ENCODE measurements around the gene L3HYPDH. TPM values are rescaled to one million over a fixed set of nuclear protein-coding genes. Genes with fewer than 3 reads are reported as not detected.

Gene L3HYPDH
- total RNA-seq = 10 to 100 TPM; 23.5 to 32.8 TPM

- H3K4me3 Mint-ChIP-seq = peak within 1 kb of the TSS; percentile 92
- DNase-seq (peak; percentile 98), ATAC-seq (ENCODE audit: low read depth) (peak; percentile 88)
- peaks cover 47% of the 10 kb centered on the region for H3K4me1 Mint-ChIP-seq
- POLR2A ChIA-PET = interaction anchor here (0.6 to 2.0 kb wide), 9 partner anchors 10 to 1911 kb away, joined by 3 to 20 read pairs (median 6); partner anchors contain the start of genes DAAM1, GPR135, PCNX4 and PPM1A
- peak within 1 kb of the TSS; percentile 91 for H3K27ac Mint-ChIP-seq
- H3K36me3 Mint-ChIP-seq = peaks cover 18% of the 10 kb centered on the region
- H3K9me3 Mint-ChIP-seq = no peaks in the 10 kb centered on the region
- H3K27me3 Mint-ChIP-seq = no peaks in the 10 kb centered on the region
Observed at GRCh38 chr14:59483819-59484638, at the start of gene L3HYPDH, which contains the start of gene JKAMP. Gene L3HYPDH, minus strand, starts transcription at chr14:59484408. Its CDS starts 92 bp downstream, at chr14:59484316. Gene JKAMP, plus strand, starts transcription at chr14:59484517. Its CDS starts 73 bp downstream, at chr14:59484590.

- Mint-ChIP-seq H3K4me1 (no peaks in the 10 kb centered on the region), H3K27me3 (peaks cover 32% of the 10 kb centered on the region), H3K9me3 (no peaks in the 10 kb centered on the region), H3K27ac (no peak overlapping the region), H3K36me3 (no peaks in the 10 kb centered on the region), H3K4me3 (no peak overlapping the region)
- DNase-seq (no peak), ATAC-seq (ENCODE audit: low read depth) (no peak)
- POLR2A ChIA-PET = no interaction called here
Observed at GRCh38 chr14:59532419-59532818, 48.2 kb upstream of the L3HYPDH start.

- no peak overlapping the region for H3K4me3 Mint-ChIP-seq
- H3K36me3 Mint-ChIP-seq = no peaks in the 10 kb centered on the region
- no peaks in the 10 kb centered on the region for H3K4me1 Mint-ChIP-seq
- H3K9me3 Mint-ChIP-seq = no peaks in the 10 kb centered on the region
- H3K27ac Mint-ChIP-seq = no peak overlapping the region
- peaks cover 33% of the 10 kb centered on the region for H3K27me3 Mint-ChIP-seq
- POLR2A ChIA-PET = no interaction called here
- DNase-seq (no peak), ATAC-seq (ENCODE audit: low read depth) (no peak)
Observed at GRCh38 chr14:59530349-59530748, 46.1 kb upstream of the L3HYPDH start.

- Mint-ChIP-seq H3K27ac (no peak overlapping the region), H3K4me3 (no peak overlapping the region), H3K36me3 (no peaks in the 10 kb centered on the region), H3K27me3 (peaks cover 32% of the 10 kb centered on the region), H3K9me3 (no peaks in the 10 kb centered on the region), H3K4me1 (no peaks in the 10 kb centered on the region)
- ATAC-seq (ENCODE audit: low read depth) (no peak), DNase-seq (no peak)
- POLR2A ChIA-PET = no interaction called here
Observed at GRCh38 chr14:59529189-59529588, 45.0 kb upstream of the L3HYPDH start.

- Mint-ChIP-seq H3K36me3 (no peaks in the 10 kb centered on the region), H3K27ac (no peak overlapping the region), H3K27me3 (peaks cover 4% of the 10 kb centered on the region), H3K4me3 (no peak overlapping the region), H3K4me1 (no peaks in the 10 kb centered on the region), H3K9me3 (no peaks in the 10 kb centered on the region)
- ATAC-seq (ENCODE audit: low read depth) (no peak), DNase-seq (no peak)
- POLR2A ChIA-PET = no interaction called here
Observed at GRCh38 chr14:59520224-59520623, 36.0 kb upstream of the L3HYPDH start.

GRCh38 chr14:59511916-59512575 lies 27.8 kb upstream of the L3HYPDH start:
- no peak for DNase-seq
- Mint-ChIP-seq H3K27me3 (peaks cover 20% of the 10 kb centered on the region), H3K36me3 (no peaks in the 10 kb centered on the region), H3K27ac (no peak overlapping the region), H3K9me3 (no peaks in the 10 kb centered on the region), H3K4me3 (no peak overlapping the region), H3K4me1 (no peaks in the 10 kb centered on the region)
- POLR2A ChIA-PET = no interaction called here
- ATAC-seq (ENCODE audit: low read depth) = no peak

- Mint-ChIP-seq H3K4me1 (no peaks in the 10 kb centered on the region), H3K27me3 (peaks cover 20% of the 10 kb centered on the region), H3K27ac (no peak overlapping the region), H3K9me3 (no peaks in the 10 kb centered on the region), H3K36me3 (no peaks in the 10 kb centered on the region), H3K4me3 (no peak overlapping the region)
- DNase-seq = no peak
- POLR2A ChIA-PET = no interaction called here
- no peak for ATAC-seq (ENCODE audit: low read depth)
Observed at GRCh38 chr14:59510966-59511365, 26.8 kb upstream of the L3HYPDH start.

GRCh38 chr14:59510001-59510400 lies 25.8 kb upstream of the L3HYPDH start:
- no peak overlapping the region for H3K27ac Mint-ChIP-seq
- no peak overlapping the region for H3K4me3 Mint-ChIP-seq
- no peaks in the 10 kb centered on the region for H3K4me1 Mint-ChIP-seq
- H3K36me3 Mint-ChIP-seq = no peaks in the 10 kb centered on the region
- no peaks in the 10 kb centered on the region for H3K9me3 Mint-ChIP-seq
- POLR2A ChIA-PET = no interaction called here
- H3K27me3 Mint-ChIP-seq = peaks cover 18% of the 10 kb centered on the region
- no peak for ATAC-seq (ENCODE audit: low read depth)
- no peak for DNase-seq

- H3K4me1 Mint-ChIP-seq = peaks cover 5% of the 10 kb centered on the region
- H3K4me3 Mint-ChIP-seq = no peak overlapping the region
- no peaks in the 10 kb centered on the region for H3K36me3 Mint-ChIP-seq
- POLR2A ChIA-PET = no interaction called here
- no peaks in the 10 kb centered on the region for H3K9me3 Mint-ChIP-seq
- no peak for ATAC-seq (ENCODE audit: low read depth)
- H3K27ac Mint-ChIP-seq = no peak overlapping the region
- peaks cover 14% of the 10 kb centered on the region for H3K27me3 Mint-ChIP-seq
- DNase-seq = no peak
Observed at GRCh38 chr14:59509101-59509500, 24.9 kb upstream of the L3HYPDH start.

- Mint-ChIP-seq H3K27ac (no peak overlapping the region), H3K36me3 (no peaks in the 10 kb centered on the region), H3K4me1 (peaks cover 5% of the 10 kb centered on the region), H3K27me3 (peaks cover 14% of the 10 kb centered on the region), H3K9me3 (no peaks in the 10 kb centered on the region), H3K4me3 (no peak overlapping the region)
- POLR2A ChIA-PET = no interaction called here
- DNase-seq (no peak), ATAC-seq (ENCODE audit: low read depth) (no peak)
Observed at GRCh38 chr14:59507752-59508103, 23.5 kb upstream of the L3HYPDH start.

- no peaks in the 10 kb centered on the region for H3K36me3 Mint-ChIP-seq
- ATAC-seq (ENCODE audit: low read depth) = peak; percentile 67
- no peaks in the 10 kb centered on the region for H3K9me3 Mint-ChIP-seq
- DNase-seq = peak; percentile 43
- H3K4me3 Mint-ChIP-seq = no peak overlapping the region
- H3K27me3 Mint-ChIP-seq = peaks cover 14% of the 10 kb centered on the region
- POLR2A ChIA-PET = no interaction called here
- H3K4me1 Mint-ChIP-seq = peaks cover 5% of the 10 kb centered on the region
- no peak overlapping the region for H3K27ac Mint-ChIP-seq
Observed at GRCh38 chr14:59507063-59507751, 23.0 kb upstream of the L3HYPDH start.

GRCh38 chr14:59503256-59503655 lies 19.0 kb upstream of the L3HYPDH start:
- Mint-ChIP-seq H3K4me1 (peaks cover 8% of the 10 kb centered on the region), H3K9me3 (no peaks in the 10 kb centered on the region), H3K27ac (no peak overlapping the region), H3K36me3 (peaks cover 12% of the 10 kb centered on the region), H3K4me3 (no peak overlapping the region), H3K27me3 (no peaks in the 10 kb centered on the region)
- DNase-seq (no peak), ATAC-seq (ENCODE audit: low read depth) (no peak)
- POLR2A ChIA-PET = interaction anchor here (1.9 kb wide), 1 partner anchor 19 kb away, joined by 6 read pairs; the partner anchor contains the start of genes JKAMP and L3HYPDH

- Mint-ChIP-seq H3K9me3 (no peaks in the 10 kb centered on the region), H3K27ac (no peak overlapping the region), H3K36me3 (peaks cover 14% of the 10 kb centered on the region), H3K4me1 (peaks cover 11% of the 10 kb centered on the region), H3K4me3 (no peak overlapping the region), H3K27me3 (no peaks in the 10 kb centered on the region)
- POLR2A ChIA-PET = no interaction called here
- ATAC-seq (ENCODE audit: low read depth) = no peak
- DNase-seq = no peak
Observed at GRCh38 chr14:59500732-59501131, 16.5 kb upstream of the L3HYPDH start.
